ENCODE measurements around the gene C20orf204.

Gene C20orf204

GRCh38 chr20:64025101-64025825 lies 10.7 kb upstream of the C20orf204 start:
- no peak for DNase-seq
- in situ Hi-C loops (cut with HindIII; ENCODE audit: low pct_ligation_motif_present, low pct_unique_long_range_greater_than_20kb, low sequenced_read_pairs) = no loop called here

- no peak for DNase-seq
- in situ Hi-C loops (cut with HindIII; ENCODE audit: low pct_ligation_motif_present, low pct_unique_long_range_greater_than_20kb, low sequenced_read_pairs) = no loop called here
Measured at GRCh38 chr20:64025826-64026412, 10.1 kb upstream of the C20orf204 start.

- no peak for DNase-seq
Measured at GRCh38 chr20:64027981-64028685, 7.8 kb upstream of the C20orf204 start.

GRCh38 chr20:64029293-64030117 lies 6.5 kb upstream of the C20orf204 start:
- no peak for DNase-seq
- in situ Hi-C loops (cut with HindIII; ENCODE audit: low pct_ligation_motif_present, low pct_unique_long_range_greater_than_20kb, low sequenced_read_pairs) = no loop called here

More at GRCh38 chr20:64027981-64028685, 7.8 kb upstream of the C20orf204 start:
- in situ Hi-C loops (cut with HindIII; ENCODE audit: low pct_ligation_motif_present, low pct_unique_long_range_greater_than_20kb, low sequenced_read_pairs) = no loop called here

GRCh38 chr20:64030371-64031134 lies 5.4 kb upstream of the C20orf204 start:
- in situ Hi-C loops (cut with HindIII; ENCODE audit: low pct_ligation_motif_present, low pct_unique_long_range_greater_than_20kb, low sequenced_read_pairs) = no loop called here

GRCh38 chr20:64031822-64032314 lies 4.1 kb upstream of the C20orf204 start:
- in situ Hi-C loops (cut with HindIII; ENCODE audit: low pct_ligation_motif_present, low pct_unique_long_range_greater_than_20kb, low sequenced_read_pairs) = no loop called here
- DNase-seq = no peak

More at GRCh38 chr20:64030371-64031134, 5.4 kb upstream of the C20orf204 start:
- no peak for DNase-seq

GRCh38 chr20:64032706-64033624 lies 3.0 kb upstream of the C20orf204 start:
- DNase-seq = no peak
- in situ Hi-C loops (cut with HindIII; ENCODE audit: low pct_ligation_motif_present, low pct_unique_long_range_greater_than_20kb, low sequenced_read_pairs) = no loop called here

- in situ Hi-C loops (cut with HindIII; ENCODE audit: low pct_ligation_motif_present, low pct_unique_long_range_greater_than_20kb, low sequenced_read_pairs) = no loop called here
- DNase-seq = no peak
Measured at GRCh38 chr20:64033981-64034493, 1.9 kb upstream of the C20orf204 start.

GRCh38 chr20:64035066-64035932 lies 683 bp upstream of the C20orf204 start:
- DNase-seq = no peak

GRCh38 chr20:64036346-64037198 lies 590 bp downstream of the C20orf204 start:
- in situ Hi-C loops (cut with HindIII; ENCODE audit: low pct_ligation_motif_present, low pct_unique_long_range_greater_than_20kb, low sequenced_read_pairs) = no loop called here
- no peak for DNase-seq

More at GRCh38 chr20:64035066-64035932, 683 bp upstream of the C20orf204 start:
- in situ Hi-C loops (cut with HindIII; ENCODE audit: low pct_ligation_motif_present, low pct_unique_long_range_greater_than_20kb, low sequenced_read_pairs) = no loop called here

GRCh38 chr20:64037199-64037497 lies 1.2 kb downstream of the C20orf204 start:
- in situ Hi-C loops (cut with HindIII; ENCODE audit: low pct_ligation_motif_present, low pct_unique_long_range_greater_than_20kb, low sequenced_read_pairs) = no loop called here
- DNase-seq = no peak

- in situ Hi-C loops (cut with HindIII; ENCODE audit: low pct_ligation_motif_present, low pct_unique_long_range_greater_than_20kb, low sequenced_read_pairs) = no loop called here
Measured at GRCh38 chr20:64037498-64038213, 1.7 kb downstream of the C20orf204 start.

GRCh38 chr20:64038224-64038564 lies 2.2 kb downstream of the C20orf204 start:
- in situ Hi-C loops (cut with HindIII; ENCODE audit: low pct_ligation_motif_present, low pct_unique_long_range_greater_than_20kb, low sequenced_read_pairs) = no loop called here
- no peak for DNase-seq

More at GRCh38 chr20:64037498-64038213, 1.7 kb downstream of the C20orf204 start:
- no peak for DNase-seq

GRCh38 chr20:64038565-64039292 lies 2.7 kb downstream of the C20orf204 start:
- in situ Hi-C loops (cut with HindIII; ENCODE audit: low pct_ligation_motif_present, low pct_unique_long_range_greater_than_20kb, low sequenced_read_pairs) = no loop called here
- DNase-seq = peak; percentile 75
